T-helper 1 cell treated with Interleukin-12 subunit alpha and Interleukin-12 subunit beta and Interleukin-4 antibody, amounts not matched to agents 30 μg/mL and 1 μg/mL, for 36 hours (primary cell): Measurements from ENCODE around the gene MYOM1.
A peak's percentile ranks its signal among the peaks of the same experiment; 100 is the strongest.

ENCODE experiments used
- H3K27ac Mint-ChIP-seq: one replicate; pipeline ENCODE4 v1.8.0; 2021; ENCODE audit warnings: mild to moderate bottlenecking, mixed read lengths
- H3K27me3 Mint-ChIP-seq: one replicate; pipeline ENCODE4 v1.8.0; 2021; ENCODE audit warnings: low read depth, mixed read lengths
- H3K36me3 Mint-ChIP-seq: one replicate; pipeline ENCODE4 v1.8.0; 2021; ENCODE audit warnings: low read depth, mixed read lengths
- H3K4me1 Mint-ChIP-seq: one replicate; pipeline ENCODE4 v1.8.0; 2021; ENCODE audit warnings: low read depth, mixed read lengths
- H3K4me3 Mint-ChIP-seq: one replicate; pipeline ENCODE4 v1.8.0; 2021; ENCODE audit warnings: mild to moderate bottlenecking, moderate library complexity, mixed read lengths
- H3K9me3 Mint-ChIP-seq: one replicate; pipeline ENCODE4 v1.8.0; 2021; ENCODE audit warnings: mixed read lengths

The MYOM1 gene

DNA sequence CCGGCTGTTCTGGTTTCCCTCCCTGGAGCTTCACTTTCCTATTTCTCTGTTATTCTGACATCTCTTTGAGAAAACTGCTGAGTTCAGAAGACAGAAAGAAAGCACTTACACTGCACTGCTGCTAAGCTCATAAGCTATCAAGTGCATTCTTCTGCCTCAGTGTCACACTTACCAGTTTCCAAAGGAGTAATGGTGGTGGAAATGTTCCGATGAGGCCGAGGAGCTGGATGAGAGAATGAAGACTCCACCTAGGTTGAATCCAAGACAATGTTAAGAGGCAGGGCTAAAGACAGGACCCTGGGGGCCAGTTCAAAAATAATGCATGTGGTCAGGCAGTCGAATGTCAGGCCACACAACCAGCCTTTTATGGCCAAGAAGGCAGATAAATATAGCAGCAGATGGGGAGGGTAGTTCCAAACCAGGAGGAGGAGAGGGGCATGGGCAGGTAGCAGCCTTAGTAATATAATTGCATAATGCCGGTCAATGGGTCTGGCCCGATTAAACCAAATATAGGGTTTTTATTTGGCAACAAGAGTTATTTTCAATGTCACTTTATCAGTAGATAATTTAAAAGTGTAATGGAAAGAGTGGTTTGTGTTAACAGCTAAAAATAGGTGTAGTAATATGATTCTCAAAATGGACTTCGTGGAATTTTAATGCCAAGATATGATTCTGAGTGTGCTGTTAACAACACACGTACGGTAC lies at the start of gene MYOM1:
Gene MYOM1 (minus strand): TSS at position 338 of the 705 bp plus-strand sequence. CDS start 4,745 bp downstream, outside the sequence.
- peaks cover 6% of the 10 kb centered on the region for H3K27me3 Mint-ChIP-seq
- no peaks in the 10 kb centered on the region for H3K9me3 Mint-ChIP-seq
- H3K27ac Mint-ChIP-seq = no peak within 1 kb of the TSS
- no peak within 1 kb of the TSS for H3K4me3 Mint-ChIP-seq
- no peaks in the 10 kb centered on the region for H3K4me1 Mint-ChIP-seq
- H3K36me3 Mint-ChIP-seq = no peaks in the 10 kb centered on the region

- H3K36me3 Mint-ChIP-seq = peaks cover 23% of the 10 kb centered on the region
- no peaks in the 10 kb centered on the region for H3K9me3 Mint-ChIP-seq
- no peak overlapping the region for H3K27ac Mint-ChIP-seq
- H3K4me3 Mint-ChIP-seq = no peak overlapping the region
- peaks cover 61% of the 10 kb centered on the region for H3K4me1 Mint-ChIP-seq
- H3K27me3 Mint-ChIP-seq = no peaks in the 10 kb centered on the region
Observed at GRCh38 chr18:3269241-3269913, 49.6 kb upstream of the MYOM1 start.

DNA sequence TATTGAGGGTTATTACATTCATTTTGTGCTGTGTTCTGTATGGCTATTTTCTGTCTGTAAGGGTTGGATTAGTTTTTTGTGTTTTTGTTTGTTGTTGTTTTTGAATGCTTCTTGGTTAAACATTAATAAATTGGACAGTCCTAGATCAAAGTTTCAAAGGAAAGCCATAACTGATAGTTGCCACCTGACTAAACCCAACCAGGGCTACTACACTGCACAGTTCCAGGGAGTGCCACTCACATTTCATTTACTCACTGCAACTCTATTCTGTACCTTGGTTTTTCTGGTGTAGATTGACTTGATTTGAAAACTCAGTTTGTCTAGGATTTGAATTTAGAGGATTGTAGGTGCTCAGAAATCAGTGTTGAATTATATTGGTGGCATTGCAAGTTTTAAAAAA lies 48.5 kb upstream of the MYOM1 start:
- H3K27ac Mint-ChIP-seq = no peak overlapping the region
- H3K4me1 Mint-ChIP-seq = peaks cover 70% of the 10 kb centered on the region
- no peaks in the 10 kb centered on the region for H3K27me3 Mint-ChIP-seq
- H3K36me3 Mint-ChIP-seq = peaks cover 17% of the 10 kb centered on the region
- no peak overlapping the region for H3K4me3 Mint-ChIP-seq
- H3K9me3 Mint-ChIP-seq = no peaks in the 10 kb centered on the region

DNA sequence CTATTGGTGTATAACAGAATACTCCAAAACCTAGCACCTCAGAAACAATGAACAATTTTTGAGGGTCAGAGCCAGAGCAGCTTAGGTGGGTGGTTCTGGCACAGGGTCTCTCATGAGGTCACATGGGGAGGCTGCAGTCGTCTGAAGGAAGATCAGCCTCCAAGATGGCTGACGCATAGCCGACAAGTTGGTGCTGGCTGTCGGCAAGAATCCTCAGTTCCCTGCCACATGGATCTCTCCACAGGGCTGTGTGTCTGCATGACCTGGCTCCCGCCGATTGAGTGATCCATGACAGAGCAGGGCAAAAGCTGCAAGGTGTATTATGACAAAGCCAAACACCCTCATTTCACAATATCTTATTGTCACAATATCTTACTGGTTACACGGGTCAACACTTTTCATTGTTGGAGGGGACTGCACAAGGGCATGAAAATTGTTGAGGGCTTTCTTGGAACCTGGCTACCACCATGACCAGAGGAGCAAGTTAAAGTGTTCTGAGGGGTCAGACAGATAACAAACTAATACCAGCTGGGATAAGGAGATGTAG lies 46.4 kb upstream of the MYOM1 start:
- H3K4me3 Mint-ChIP-seq = no peak overlapping the region
- H3K4me1 Mint-ChIP-seq = peaks cover 69% of the 10 kb centered on the region
- H3K27ac Mint-ChIP-seq = no peak overlapping the region
- no peaks in the 10 kb centered on the region for H3K27me3 Mint-ChIP-seq
- peaks cover 18% of the 10 kb centered on the region for H3K36me3 Mint-ChIP-seq
- H3K9me3 Mint-ChIP-seq = no peaks in the 10 kb centered on the region

- Mint-ChIP-seq H3K4me1 (peaks cover 71% of the 10 kb centered on the region), H3K27me3 (no peaks in the 10 kb centered on the region), H3K27ac (no peak overlapping the region), H3K4me3 (no peak overlapping the region), H3K9me3 (no peaks in the 10 kb centered on the region), H3K36me3 (peaks cover 22% of the 10 kb centered on the region)
Observed at GRCh38 chr18:3265564-3266033, 45.8 kb upstream of the MYOM1 start.

- no peak overlapping the region for H3K27ac Mint-ChIP-seq
- no peaks in the 10 kb centered on the region for H3K9me3 Mint-ChIP-seq
- H3K36me3 Mint-ChIP-seq = peaks cover 25% of the 10 kb centered on the region
- peak overlapping the region; percentile 3 for H3K4me3 Mint-ChIP-seq
- H3K27me3 Mint-ChIP-seq = no peaks in the 10 kb centered on the region
- peaks cover 70% of the 10 kb centered on the region for H3K4me1 Mint-ChIP-seq
Observed at GRCh38 chr18:3264362-3264761, 44.6 kb upstream of the MYOM1 start.

- Mint-ChIP-seq H3K36me3 (peaks cover 24% of the 10 kb centered on the region), H3K27ac (peak overlapping the region; percentile 70), H3K27me3 (no peaks in the 10 kb centered on the region), H3K4me1 (peaks cover 69% of the 10 kb centered on the region), H3K4me3 (peak overlapping the region; percentile 89), H3K9me3 (no peaks in the 10 kb centered on the region)
Observed at GRCh38 chr18:3263132-3263700, 43.4 kb upstream of the MYOM1 start.

DNA sequence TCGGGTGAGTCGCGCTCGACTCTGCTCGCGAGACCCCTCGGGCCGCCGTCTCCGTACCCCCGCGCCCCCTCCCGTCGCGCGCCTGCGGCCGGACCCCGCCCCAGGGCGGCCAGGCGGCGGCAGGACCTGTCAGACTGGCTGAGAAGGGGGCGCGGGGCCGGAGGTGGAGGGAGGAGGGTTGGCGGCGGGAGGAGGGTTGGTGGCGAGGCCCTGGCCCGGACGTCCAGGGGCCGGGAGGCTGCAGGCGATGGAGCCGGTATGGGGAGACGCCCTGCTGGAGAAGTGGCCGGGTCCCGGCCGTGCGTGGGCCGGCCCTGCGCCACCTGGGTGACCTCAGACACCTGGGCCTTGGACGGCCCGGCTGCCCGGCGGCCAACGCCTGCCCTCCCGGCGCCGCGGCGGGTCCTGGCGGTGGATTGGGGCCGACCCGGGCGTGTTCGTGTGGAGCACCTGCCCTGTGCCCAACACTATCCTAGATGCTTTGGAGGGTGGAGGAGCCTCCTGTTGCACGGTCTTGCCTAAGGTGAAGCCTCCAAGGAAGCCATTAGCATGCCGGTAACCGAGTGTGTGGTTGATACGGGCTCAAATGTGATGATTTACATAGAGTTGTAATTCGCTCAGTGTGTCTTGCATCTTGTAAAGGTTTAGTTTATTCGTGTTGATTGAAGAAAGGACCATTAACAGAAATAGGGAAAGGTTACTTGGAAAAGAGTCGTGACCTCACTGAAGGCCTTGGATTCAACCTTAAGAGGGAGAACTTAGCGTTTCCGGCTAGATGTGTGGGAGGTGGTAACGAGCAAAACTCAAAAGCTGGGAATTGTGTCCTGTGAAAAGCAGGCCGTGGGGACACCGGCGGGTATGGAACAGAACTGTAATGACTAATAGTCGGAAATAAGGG lies 42.7 kb upstream of the MYOM1 start:
- no peaks in the 10 kb centered on the region for H3K9me3 Mint-ChIP-seq
- peaks cover 73% of the 10 kb centered on the region for H3K4me1 Mint-ChIP-seq
- H3K36me3 Mint-ChIP-seq = peaks cover 27% of the 10 kb centered on the region
- H3K27me3 Mint-ChIP-seq = no peaks in the 10 kb centered on the region
- peak overlapping the region; percentile 89 for H3K4me3 Mint-ChIP-seq
- peak overlapping the region; percentile 70 for H3K27ac Mint-ChIP-seq

DNA sequence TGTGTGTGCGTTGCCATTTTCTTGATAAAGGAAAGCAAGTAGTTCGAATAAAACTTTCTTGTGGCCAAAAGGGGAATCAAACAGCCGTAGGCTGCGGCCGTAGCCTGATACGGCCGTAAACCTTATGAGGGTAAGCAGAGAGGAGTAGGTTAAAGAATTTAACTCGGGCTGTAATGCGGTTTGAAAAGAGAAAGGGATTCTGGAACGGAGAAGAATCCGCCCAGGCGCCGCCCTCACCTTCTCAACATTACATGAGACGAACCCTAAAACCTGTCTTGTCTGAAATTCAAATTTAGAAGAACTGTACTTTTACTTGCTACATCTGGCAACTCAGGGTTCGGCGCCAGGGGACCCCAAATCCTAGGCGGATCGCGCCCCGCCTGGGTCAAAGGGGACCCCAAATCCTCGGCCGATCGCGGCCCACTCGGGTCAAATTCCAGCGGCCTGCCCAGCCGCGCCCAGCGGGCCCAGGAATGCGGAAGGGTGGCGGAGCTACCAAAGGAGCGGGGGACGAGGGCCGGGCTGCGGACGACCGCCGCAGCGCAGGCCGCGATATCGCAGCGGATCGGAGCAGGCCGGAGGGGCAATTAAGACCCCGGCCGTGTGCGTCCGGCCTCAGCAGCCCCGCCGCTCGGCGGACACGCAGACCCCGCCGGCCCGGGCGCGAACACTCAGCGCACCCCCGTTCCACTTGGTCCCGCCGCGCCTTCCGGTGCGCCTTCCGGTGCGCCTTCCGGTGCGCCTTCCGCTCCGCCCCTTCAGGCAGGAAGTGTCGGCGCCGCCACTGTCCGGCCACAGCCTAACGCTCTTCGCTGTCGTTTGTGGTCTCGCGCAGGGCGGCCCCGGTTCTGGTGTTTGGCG lies 41.8 kb upstream of the MYOM1 start, which contains the start of gene MYL12B:
Gene MYL12B (plus strand): TSS at position 761 of the 861 bp plus-strand sequence. CDS start 10,766 bp downstream, outside the sequence.
- H3K4me1 Mint-ChIP-seq = peaks cover 74% of the 10 kb centered on the region
- no peaks in the 10 kb centered on the region for H3K9me3 Mint-ChIP-seq
- peak within 1 kb of the TSS; percentile 99 for H3K27ac Mint-ChIP-seq
- peak within 1 kb of the TSS; percentile 96 for H3K4me3 Mint-ChIP-seq
- H3K36me3 Mint-ChIP-seq = peaks cover 36% of the 10 kb centered on the region
- H3K27me3 Mint-ChIP-seq = no peaks in the 10 kb centered on the region

DNA sequence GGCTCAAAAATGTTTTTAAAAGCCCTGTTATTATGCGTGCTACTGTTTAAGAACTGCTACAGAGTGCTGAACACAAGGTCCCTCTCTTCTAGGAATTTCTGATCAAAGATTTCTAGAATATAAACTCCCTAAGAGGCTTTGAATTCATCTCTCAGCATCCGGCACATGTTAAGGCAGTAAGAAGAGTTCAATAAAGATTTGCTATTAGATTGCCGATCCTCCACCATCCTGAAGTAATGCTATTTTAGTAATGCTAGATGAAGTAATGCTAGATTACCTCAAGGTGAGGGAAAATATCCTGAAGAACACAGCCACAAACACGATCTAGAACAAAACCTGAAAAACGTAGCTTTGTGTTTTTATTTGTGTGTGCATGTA lies 41.2 kb upstream of the MYOM1 start:
- Mint-ChIP-seq H3K9me3 (no peaks in the 10 kb centered on the region), H3K27me3 (no peaks in the 10 kb centered on the region), H3K27ac (peak overlapping the region; percentile 99), H3K4me3 (peak overlapping the region; percentile 96), H3K4me1 (peaks cover 75% of the 10 kb centered on the region), H3K36me3 (peaks cover 37% of the 10 kb centered on the region)

GRCh38 chr18:3257627-3258120 lies 37.9 kb upstream of the MYOM1 start:
- H3K27ac Mint-ChIP-seq = peak overlapping the region; percentile 81
- peaks cover 63% of the 10 kb centered on the region for H3K36me3 Mint-ChIP-seq
- H3K4me1 Mint-ChIP-seq = peaks cover 74% of the 10 kb centered on the region
- peak overlapping the region; percentile 23 for H3K4me3 Mint-ChIP-seq
- no peaks in the 10 kb centered on the region for H3K9me3 Mint-ChIP-seq
- no peaks in the 10 kb centered on the region for H3K27me3 Mint-ChIP-seq

DNA sequence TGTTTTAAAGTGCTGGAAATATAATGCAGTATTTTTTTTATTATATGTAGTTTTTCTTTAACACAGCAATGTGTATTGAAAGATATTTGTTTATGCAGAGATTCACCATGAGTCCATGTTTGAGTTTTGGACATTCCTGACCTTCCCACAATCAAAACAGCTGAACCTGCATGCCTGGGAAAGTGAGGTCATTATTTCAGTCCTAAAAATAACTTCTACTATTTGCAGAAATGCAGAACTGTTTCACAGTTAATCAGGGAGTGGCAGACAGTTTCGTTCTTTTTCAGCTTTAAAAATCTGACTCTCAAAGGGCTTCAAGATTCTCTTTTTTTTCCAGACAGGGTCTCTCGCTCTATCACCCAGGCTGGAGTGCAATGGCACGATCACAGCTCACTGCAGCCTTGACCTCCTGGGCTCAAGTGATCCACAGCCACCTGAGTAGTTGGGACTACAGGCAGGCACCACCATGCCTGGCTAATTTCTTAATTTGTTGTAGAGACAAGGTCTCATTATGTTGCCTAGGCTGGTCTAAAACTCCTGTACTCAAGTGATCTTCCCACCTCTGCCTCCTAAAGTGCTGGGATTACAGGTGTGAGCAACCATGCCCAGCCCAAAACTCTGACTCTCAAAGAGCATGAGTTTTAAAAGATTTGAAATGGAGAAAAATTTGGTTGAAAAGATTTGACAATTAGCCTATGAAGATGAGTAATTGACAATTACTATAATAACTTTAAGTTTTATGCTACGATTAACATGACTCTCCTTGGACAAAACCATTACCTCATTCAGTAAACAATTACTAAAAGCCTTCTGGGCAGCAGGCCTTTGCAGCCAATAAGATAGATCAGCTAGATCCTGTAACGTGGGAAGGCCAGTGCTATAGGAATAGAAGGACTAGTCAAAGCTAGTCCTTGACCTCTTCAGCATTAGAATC lies 37.2 kb upstream of the MYOM1 start:
- Mint-ChIP-seq H3K36me3 (peaks cover 64% of the 10 kb centered on the region), H3K4me3 (no peak overlapping the region), H3K9me3 (no peaks in the 10 kb centered on the region)

More for the DNA sequence above, 37.2 kb upstream of the MYOM1 start:
- Mint-ChIP-seq H3K27ac (no peak overlapping the region), H3K27me3 (no peaks in the 10 kb centered on the region), H3K4me1 (peaks cover 76% of the 10 kb centered on the region)
